ENCODE data around the gene BUD31.

DNA sequence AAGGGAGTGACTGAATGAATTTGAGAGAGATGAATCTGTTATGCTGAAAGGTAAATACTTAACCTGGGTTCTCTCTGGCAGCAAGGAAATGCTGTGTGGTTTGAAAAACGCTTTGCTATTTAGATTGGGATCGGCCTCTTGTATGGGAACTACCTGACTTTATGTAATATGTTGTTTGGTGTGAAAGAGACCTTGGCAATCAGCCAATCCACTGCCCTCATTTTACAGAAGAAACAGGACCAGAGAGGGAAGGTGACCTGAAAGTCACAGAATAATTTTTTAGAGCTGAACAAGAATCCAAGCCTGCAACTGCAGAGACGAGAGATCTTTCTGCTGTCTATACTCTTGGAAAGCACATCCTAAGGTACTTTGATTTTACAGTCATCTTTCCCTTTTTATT, 1.0 kb downstream of the BUD31 start:
- TF ChIP-seq EZH2 (IDR thresholded peaks at IDR 0.05) (no peak), POLR2AphosphoS5 (IDR thresholded peaks at IDR 0.05; ENCODE audit: borderline replicate concordance, low read depth, low read length) (no peak), FOXP2 (optimal IDR thresholded peaks at IDR 0.05; ENCODE audit: control extremely low read depth, extremely low read length, insufficient read depth) (no peak)

All from SK-N-MC (cell line).